GM18858 (cell line): ENCODE data around the gene CEP128.

Source experiments
- ATAC-seq: cut with Tn5 transposase; IDR thresholded peaks from one replicate; pipeline ENCODE4 v1.9.1; 2021; ENCODE audit not compliant: unreplicated experiment

CEP128 gene

DNA sequence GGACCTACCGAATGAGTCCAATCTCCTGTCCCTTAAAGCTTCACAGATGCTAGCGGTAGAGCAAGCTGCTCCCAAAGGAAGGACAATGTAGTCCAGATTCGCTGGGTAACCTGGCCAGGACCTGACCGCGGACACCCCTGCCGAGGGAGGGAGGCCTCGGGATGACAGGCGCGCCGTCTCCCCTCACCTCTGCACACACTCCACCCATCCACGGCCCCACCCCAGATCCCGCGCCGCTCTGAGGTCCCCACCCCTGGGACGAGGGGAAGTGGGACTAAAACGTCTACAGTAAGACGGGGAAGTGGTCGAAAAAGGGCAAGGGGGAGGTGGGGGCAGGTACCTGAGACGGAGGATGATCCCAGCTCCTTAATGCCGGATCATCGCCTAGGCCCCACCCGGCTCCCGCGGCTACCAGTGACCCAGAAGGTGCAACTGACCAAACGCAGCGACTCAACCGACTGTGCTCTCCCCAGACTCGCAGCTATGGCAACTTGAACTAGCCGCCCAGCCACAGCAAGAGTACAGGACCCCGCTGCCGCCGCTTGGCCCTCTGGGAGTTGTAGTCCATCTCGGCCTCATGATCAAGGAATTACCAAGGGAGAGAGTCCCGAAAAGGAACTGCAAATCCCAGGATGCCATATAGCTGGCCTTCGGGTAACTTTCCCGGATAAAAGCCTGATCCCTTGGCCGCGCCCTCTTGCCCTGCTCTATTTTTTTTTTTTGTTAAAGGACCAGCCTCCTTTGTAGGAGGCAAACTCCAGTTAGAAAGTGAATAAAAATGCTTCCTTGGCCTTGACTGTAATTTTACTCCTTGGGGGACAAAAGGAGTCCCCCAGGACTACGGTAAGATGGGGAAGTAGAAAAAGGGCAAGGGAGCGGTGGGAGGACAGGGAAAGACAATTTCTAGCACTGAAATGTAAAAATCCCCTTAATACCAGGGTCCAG, at the start of gene CEP128:
TSS of gene CEP128 (minus strand) at position 498 of the 945 bp plus-strand sequence.
- peak; percentile 95 for ATAC-seq

DNA sequence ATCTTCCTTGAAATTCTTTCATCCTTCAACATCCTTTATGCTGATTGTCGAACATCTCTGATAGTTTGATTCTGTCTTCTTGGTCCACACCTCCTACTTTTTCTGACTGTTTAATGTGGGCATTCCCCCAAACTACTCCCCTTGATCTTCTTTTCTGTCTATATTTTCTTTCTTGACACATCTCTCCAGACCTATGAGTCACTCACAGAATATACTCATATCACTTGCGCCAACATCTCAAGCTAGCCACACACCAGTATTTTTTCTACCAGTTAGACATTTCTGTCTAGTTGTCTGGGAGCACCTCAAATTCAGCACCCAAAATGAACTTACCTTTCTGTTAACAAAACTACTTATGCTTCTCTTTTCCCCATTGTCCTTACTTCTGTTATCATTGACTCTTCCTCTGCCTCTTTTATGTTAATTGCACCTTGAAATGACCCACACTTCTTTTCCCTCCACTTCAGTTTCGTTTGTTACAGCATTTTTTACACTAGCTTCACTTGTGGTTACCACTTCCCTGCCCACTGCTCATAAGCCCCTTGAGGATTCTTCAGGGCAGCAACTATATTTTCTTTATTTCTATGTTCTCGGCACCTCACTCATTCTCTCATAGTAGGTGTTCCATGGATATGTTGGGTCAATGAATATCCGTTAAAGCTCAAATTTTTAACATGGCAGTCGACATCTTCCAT, 47.3 kb upstream of the CEP128 start:
- ATAC-seq = peak; percentile 68

DNA sequence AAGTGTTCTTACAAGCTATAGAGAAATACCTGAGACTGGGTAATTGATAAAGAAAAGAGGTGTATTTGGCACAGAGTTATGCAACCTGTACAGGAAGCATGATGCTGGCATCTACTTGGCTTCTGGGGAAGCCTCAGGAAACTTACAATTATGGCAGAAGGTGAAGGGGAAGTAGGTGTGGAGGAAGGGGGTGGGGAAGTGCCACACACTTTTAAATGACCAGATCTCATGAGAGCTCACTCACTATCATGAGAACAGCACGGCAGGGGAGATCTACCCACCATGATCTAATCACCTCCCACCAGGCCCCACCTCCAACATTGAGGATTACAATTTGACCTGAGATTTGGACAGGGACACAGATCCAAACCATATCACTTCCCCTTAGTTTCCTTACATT, 46.7 kb upstream of the CEP128 start:
- no peak for ATAC-seq

DNA sequence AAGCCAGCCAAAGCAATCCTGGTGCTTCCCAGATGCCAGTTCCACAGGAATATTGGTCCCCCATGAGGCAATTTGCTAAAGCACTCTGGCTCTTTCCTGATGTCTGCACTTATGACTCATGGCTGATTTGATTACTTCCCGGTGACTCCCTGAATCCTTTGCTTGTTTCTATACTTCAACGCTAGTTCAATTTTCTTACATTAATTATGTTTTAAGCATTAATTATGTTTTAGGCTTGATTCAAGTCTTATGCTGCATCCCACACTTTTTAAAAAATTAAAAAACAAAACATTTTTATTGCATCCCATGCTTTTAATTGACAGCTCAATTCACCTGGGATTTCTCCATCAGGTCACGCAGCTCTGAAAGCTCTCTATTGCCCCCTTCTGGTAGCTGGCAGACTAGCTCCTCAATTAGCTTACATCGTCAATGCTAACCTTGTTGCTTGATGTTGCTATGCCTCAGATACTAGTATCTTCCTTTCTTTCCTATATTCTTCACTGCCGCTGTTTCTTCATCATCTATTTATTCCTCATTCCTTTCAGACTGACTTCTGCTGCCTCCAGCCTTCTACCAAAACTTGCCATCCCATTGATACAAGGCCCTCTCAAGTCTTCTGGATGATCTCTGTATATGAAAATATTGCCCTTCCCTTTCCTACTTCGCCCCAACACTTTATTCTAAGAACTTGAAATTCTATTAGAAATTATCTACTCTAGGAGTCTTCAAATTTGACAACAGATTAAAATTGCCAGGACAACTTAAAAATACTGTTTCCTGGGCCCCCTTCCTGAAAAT, 45.9 kb upstream of the CEP128 start:
- peak; percentile 62 for ATAC-seq

DNA sequence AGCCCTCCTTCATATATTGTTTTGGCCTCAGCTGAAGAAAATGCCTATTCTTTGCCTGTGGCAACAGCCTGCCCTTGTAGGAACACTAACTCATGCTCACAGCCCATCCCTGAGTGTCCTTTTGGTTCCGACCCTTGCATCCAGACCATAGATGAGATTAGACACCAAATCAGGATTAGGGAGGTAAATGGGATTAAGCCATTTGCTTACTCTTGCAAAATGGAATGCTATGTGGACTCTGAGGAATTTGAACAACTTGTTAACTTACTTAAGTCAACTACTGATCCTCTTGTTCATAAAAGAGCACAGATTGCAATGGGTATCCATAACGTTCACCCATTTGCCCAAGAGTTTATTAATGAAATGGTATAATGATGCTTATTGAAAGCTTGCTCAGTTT, 41.2 kb upstream of the CEP128 start:
- no peak for ATAC-seq

DNA sequence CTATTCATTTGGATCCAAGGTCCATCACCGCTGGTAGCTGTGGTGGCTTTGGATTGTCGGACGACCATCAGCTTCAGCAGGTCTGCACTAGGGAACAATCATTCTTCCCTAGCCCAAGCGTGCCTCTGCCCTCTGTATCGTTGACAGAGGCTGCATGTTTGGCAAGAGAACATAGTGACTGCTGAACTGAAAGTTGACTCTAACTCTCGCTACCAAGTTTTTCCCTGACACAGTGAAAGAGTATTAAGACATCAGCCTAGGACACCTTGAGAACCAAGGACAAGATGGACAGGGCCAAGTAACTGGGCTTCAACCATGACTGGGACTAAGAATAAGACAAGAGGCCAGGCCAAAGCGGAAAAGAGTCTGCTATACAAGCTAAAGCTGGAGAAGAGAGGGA, 40.1 kb upstream of the CEP128 start:
- ATAC-seq = no peak

DNA sequence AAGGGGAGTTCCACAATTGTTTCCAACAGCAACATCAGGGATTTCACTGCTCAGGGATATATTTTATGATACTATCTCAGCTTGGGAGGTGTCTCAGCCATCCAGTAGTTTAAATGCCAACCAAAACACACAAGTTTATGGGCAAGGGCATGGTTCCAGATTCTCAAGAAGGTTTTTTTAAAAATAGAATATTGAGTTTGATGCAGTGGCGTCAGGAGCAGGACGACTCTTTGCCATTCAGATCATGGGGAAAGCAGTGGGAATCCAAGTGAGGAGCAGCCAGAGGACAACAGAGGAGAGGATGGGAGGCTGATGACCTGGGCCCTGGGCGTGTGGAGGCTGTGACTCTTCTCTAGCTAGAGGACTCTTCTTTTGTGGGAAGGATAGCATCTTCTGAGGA, 39.6 kb upstream of the CEP128 start:
- no peak for ATAC-seq

DNA sequence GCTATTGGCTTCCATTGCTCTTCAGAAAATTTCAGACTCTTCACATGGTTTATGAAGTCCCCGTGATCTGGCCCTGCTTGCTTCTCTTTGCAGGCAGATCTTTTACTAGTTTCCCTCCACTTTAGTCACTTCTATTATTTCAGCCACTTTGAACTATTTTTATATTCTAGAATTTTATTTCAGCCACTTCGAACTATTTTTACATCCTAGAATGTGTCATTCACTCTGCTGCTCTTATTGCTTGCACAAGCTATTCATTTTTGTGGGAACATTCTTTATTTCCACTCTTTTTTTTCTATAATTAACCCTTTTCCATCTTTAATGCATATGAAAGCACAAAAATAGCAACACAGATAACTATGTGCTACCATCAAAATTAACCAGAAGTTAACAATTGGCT, 38.4 kb upstream of the CEP128 start:
- no peak for ATAC-seq

DNA sequence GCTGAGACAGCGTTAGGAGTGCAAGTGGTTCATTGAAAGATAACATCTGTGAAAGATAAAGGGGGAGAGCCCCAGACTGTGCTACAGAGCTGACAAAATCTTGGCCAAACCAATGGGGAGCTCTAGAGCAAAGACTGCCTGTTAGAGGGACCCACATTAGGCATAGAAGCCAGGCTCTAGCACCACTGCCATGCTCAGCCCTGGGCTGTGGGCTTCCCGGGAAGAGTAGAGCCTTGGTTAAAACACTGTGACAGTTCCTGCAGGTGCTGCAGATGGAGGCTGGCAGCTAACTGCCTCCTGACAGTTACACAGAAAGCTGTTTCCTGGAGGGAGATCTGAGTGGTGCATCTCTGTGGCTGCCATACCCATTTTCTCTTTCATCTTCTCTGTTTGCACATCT, 36.9 kb upstream of the CEP128 start:
- ATAC-seq = no peak

DNA sequence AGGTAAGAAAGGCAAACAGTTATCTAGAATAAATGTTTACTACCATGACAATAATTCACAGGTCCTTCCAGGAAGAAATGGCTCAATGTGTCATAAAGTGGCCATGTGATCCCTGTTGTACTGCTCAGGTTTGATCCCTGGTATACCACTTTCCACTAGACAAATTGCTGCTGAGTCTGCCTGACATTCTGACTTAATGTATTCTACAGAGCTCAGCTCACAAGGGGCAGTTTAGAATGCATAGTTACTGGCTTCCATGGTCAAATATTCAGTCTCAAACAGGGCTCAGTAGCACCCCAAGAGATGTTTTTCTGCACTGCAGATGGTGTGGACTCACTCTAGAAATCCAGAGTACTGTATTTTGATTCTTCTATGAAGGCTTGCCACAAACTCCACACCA, 35.7 kb upstream of the CEP128 start:
- ATAC-seq = peak; percentile 56

DNA sequence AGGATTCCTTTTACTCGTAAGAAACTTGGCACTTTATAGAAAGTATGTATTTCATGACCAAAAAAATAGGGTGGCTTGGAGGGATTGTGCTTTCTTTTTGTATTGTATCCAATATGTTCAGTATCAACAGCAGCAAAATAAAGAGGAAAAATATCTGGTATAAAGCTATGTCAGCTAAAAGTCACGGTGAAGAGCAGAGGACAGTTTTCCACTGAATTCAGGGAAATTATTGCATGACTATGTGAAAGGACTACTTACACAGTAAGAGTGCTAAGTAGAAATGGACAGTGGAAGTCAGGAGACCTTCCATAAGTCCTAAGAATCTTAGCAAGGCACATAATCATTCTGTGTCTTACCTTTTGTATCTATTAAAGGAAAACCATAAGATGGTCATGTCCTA, 33.1 kb upstream of the CEP128 start:
- no peak for ATAC-seq

DNA sequence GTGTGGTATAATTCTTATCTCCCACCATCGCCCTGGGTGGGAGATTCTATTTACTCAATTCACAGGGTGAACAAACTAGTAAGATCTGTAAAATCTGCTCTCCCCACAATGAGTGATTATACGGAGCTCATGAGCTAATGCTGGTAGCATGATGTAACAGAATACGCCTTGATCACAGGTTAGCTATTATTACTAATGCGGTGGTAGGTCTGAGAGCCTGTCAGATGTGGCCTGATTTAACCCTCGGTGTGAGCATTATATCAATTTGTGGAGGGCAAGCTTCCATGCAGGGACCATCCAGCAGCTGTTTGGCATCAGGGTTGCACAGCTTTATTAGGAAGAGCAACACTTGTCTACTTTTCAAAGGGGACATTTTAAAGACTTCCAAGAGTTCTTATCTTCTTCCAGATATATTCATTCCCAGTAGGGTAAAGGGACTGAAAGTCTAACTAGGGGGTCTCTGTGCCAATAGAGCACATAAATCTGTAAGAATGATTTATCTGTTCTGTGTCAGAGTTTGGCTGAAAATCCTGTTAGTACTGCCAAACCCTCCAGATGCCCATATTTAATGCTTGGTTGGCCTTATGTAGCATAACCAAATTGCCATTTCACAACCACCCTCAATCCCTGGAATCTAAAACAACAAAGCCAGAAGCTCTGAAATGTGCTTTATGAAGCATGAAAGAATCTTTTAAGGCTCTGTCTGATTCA, 32.5 kb upstream of the CEP128 start:
- ATAC-seq = no peak

DNA sequence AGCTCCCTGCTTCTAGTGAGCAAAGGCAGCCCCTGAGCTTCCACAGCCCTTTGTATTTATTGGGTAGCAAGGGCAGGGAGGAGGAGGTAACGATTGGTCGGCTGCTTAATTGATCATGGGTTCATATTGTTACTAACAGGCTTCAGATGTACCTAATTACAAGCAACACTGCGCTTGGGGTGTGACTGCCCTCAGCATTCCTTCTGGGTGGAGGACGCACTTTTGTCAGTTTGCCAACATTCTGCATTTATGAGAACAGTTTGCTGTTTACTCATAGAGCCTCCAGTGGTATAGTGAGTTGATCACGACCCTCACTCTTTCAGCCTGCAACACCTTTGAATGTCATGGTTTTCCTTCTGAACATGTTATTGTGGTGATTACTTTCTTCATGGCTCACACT, 23.5 kb upstream of the CEP128 start:
- no peak for ATAC-seq

DNA sequence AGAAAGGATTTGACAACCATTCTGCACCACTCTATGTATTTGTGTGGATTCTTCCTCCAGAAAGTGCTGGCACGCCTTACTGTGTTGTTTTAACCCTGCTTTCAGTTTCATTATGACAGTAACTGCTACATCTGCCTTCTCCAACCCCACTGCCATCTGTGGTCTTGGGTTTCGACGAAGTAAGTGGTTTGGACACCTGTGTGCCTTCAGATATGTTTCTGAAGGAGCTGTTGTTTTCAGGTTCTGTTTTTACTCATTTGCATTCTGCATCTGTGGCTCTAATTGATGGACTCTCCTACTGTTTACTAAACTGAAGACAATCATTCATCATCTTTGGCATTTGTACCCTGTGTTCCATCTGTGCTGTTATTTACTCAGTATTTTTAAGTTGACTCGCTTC, 18.0 kb upstream of the CEP128 start:
- ATAC-seq = peak; percentile 98

DNA sequence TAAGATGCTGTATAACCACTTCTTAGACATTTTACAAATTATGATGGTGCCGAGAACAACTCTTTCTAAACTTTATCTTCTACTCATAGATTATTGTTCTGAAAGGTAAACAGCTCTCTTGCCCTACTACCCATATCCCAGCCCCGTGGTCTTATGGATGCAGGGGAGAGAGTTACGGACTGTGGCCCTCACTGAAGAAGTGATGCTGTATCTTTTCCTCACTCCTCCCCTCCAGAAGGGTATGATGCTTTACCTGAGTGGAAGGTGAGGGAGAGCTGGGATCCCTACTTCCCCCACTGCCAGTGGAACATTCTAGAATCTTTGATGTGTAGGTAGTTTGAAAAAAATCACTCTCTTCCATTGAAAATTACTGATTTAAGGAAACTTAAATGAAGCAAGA, 17.4 kb upstream of the CEP128 start:
- no peak for ATAC-seq

DNA sequence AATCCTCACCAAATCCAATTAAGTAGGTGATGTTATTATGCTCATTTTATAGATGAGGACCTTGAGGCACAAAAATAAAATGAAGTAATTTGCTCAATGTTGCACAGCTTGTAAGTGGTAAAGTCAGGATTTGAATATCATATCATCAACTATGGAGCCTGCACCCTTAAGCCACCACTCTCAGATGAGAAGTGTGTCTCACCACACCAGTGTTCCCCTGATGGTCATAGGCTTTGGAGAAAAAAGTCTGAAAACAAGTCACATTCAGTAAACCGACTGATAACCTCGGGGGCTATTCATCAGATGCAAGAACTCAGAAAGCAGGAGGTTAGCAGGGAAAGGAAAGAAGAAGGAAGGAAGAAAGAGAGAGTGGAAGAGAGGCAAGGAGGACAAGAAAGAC, 16.7 kb upstream of the CEP128 start:
- no peak for ATAC-seq

DNA sequence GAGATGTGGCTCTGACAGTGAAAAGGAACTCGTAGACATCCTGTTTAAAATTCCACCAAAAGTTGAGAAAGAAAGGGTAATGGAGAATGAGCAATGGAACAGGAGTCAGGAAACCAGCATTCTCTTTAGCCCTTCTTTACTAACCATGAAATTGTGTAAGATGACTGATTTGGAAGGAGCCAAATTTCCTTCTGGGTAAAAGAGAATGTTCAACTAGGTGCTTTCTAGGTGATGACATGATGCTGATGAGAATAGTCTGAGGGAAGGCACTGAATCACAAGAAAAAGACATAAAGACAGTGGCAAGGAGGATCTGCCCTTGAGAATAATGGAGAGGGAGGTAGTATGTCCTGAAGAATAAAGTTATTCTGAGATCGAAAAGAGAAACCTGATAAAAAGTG, 16.1 kb upstream of the CEP128 start:
- no peak for ATAC-seq

DNA sequence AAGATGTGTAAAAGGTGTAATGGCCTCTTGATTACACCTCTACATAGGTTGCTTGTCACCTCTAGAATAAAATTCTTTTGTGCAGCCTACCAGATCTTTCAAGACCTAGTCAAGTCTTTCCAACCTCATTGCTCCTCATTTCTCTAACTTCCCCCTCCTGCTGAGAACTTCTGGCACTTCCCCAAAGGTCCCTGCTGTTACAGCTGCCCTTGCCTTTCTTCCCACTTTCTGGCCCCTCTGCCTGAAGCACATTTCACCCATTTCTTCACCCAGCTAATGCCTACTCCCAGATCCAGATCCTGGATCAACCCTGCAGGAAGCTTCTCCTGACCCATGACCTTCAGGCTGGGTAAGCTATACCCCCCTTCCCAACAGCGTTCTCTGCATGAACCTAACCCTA, 15.4 kb upstream of the CEP128 start:
- no peak for ATAC-seq

DNA sequence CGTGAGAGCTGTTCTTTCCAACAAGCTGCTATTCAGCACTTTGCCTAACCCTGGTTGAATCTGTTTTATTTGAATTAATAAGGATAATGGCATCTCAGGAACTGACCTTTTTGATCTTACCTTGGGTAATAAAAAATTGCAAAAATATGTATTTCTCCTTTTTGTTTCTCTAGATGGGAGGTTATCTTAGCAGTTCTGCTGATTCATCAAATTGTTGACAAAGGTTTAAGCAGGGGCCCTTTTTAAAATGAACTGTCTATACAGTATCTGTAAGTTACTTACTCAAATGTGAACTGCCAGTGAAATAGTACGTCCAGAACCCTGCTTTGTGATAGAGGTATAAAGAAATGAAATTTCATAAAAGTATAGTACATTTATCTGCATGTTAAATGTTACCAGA, 14.6 kb upstream of the CEP128 start:
- no peak for ATAC-seq

DNA sequence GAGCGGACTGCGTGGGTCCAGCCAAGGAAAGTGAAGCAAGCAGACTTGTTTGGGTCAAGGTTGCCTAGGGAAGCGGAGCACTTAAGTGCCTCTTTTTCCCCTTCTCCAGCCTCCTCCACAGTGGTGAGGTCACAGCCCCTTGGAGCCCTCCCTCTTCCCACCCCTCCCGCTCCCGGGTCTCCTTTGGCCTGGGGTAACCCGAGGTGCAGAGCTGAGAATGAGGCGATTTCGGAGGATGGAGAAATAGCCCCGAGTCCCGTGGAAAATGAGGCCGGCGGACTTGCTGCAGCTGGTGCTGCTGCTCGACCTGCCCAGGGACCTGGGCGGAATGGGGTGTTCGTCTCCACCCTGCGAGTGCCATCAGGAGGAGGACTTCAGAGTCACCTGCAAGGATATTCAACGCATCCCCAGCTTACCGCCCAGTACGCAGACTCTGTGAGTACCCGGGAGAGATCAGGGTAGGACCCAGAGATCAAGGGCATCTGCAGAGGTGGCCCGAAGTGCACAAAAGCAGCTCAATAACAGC, 13.9 kb upstream of the CEP128 start, which contains the start of gene TSHR:
TSS of gene TSHR (plus strand) at position 206 of the 526 bp plus-strand sequence. CDS start at position 266, 60 bp downstream.
- no peak for ATAC-seq
